Ishikawa (cell line): ENCODE data around the gene MYO16.

Experiments used
- CREB1 ChIP-seq: IDR thresholded peaks from 2 replicates; pipeline ENCODE4 v1.6.1; 2012; ENCODE audit warnings: low read depth
- EP300 ChIP-seq: IDR thresholded peaks from 2 replicates; pipeline ENCODE4 v1.6.1; 2012; ENCODE audit warnings: borderline replicate concordance
- RAD21 ChIP-seq: IDR thresholded peaks from 2 replicates; pipeline ENCODE4 v1.6.1; 2012; ENCODE audit warnings: low read depth
- YY1 ChIP-seq: IDR thresholded peaks from 2 replicates; pipeline ENCODE4 v1.6.1; 2012; ENCODE audit warnings: low read depth
- ZBTB7A ChIP-seq: IDR thresholded peaks from 2 replicates; pipeline ENCODE4 v1.6.1; 2012; ENCODE audit warnings: low read depth

DNA sequence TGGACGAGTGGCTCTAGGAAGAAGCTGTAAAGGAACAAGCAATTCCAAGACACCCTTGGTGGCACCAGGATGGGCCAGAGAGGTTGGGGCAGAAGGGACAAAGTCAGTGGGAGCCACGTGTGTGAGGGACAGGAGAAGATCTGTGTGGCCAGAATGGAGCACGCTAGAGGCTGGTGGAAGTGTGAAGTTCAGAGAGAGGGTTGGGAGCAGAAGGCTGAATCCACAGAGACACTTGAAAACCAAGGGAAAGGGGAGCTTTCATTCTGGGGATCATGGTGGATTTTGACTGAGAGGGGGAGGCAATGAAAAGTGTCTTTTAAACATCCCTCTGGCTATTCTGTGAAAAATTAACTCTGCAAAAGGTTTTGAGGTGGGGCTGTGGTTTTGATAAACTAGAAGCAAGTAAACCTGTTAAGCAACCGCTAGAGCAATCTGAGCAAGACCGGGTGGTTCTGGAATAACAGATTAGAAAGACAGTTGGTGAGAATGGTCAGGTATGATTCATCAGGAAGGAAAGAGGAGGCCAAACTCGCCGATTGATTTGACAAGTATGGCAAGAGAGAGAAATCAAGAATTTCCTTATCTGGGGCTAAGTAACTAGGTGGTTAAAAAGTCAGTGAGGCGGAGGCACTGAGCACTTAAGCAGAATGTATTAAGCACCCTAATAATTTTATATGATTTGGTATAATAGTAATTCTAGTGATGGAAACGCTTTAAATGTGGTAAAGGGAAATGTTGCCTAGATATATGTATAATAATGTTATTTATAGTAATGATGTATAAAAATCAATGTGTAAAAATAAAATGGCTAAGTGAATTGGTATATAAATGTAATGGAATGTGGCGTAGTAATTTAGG, 140.0 kb downstream of the MYO16 start:
- TF ChIP-seq RAD21 (no peak), YY1 (no peak), ZBTB7A (no peak), EP300 (no peak), CREB1 (no peak)
